ENCODE measurements around the gene VKORC1L1.
A peak's percentile ranks its signal among the peaks of the same experiment; 100 is the strongest.
"Not testable (repeated sequence)": the region's sequence is repeated elsewhere in the genome, so short reads cannot be mapped to it uniquely, and the experiment has no call there.

VKORC1L1 gene

GRCh38 chr7:65872776-65873581, at the start of gene VKORC1L1:
Gene VKORC1L1, plus strand, starts transcription at chr7:65873074. Its CDS starts 298 bp downstream, at chr7:65873372.
- DNase-seq, result peak; percentile 94

GRCh38 chr7:65827366-65827765, 45.5 kb upstream of the VKORC1L1 start:
- DNase-seq, result no peak

GRCh38 chr7:65832281-65832680, 40.6 kb upstream of the VKORC1L1 start:
- no peak for DNase-seq

GRCh38 chr7:65836684-65837083, 36.2 kb upstream of the VKORC1L1 start:
- DNase-seq, result not testable (repeated sequence)

GRCh38 chr7:65837541-65837956, 35.3 kb upstream of the VKORC1L1 start:
- not testable (repeated sequence) for DNase-seq

GRCh38 chr7:65839846-65840245, 33.0 kb upstream of the VKORC1L1 start:
- no peak for DNase-seq

- no peak for DNase-seq
Measured at GRCh38 chr7:65840446-65840845, 32.4 kb upstream of the VKORC1L1 start.

GRCh38 chr7:65843616-65844015, 29.3 kb upstream of the VKORC1L1 start:
- not testable (repeated sequence) for DNase-seq

GRCh38 chr7:65846008-65846570, 26.8 kb upstream of the VKORC1L1 start:
- DNase-seq, result no peak

GRCh38 chr7:65853426-65853825, 19.4 kb upstream of the VKORC1L1 start:
- not testable (repeated sequence) for DNase-seq

- not testable (repeated sequence) for DNase-seq
Measured at GRCh38 chr7:65853892-65854291, 19.0 kb upstream of the VKORC1L1 start.

GRCh38 chr7:65857321-65857894, 15.5 kb upstream of the VKORC1L1 start:
- DNase-seq, result not testable (repeated sequence)

- DNase-seq, result not testable (repeated sequence)
Measured at GRCh38 chr7:65858660-65859059, 14.2 kb upstream of the VKORC1L1 start.

- DNase-seq, result not testable (repeated sequence)
Measured at GRCh38 chr7:65866244-65866643, 6.6 kb upstream of the VKORC1L1 start.

- not testable (repeated sequence) for DNase-seq
Measured at GRCh38 chr7:65867681-65868080, 5.2 kb upstream of the VKORC1L1 start.

- DNase-seq, result not testable (repeated sequence)
Measured at GRCh38 chr7:65869312-65869711, 3.6 kb upstream of the VKORC1L1 start.

- peak; percentile 9 for DNase-seq
Measured at GRCh38 chr7:65871451-65871850, 1.4 kb upstream of the VKORC1L1 start.

- not testable (repeated sequence) for DNase-seq
Measured at GRCh38 chr7:65873582-65874193, 814 bp downstream of the VKORC1L1 start.

- DNase-seq, result not testable (repeated sequence)
Measured at GRCh38 chr7:65875715-65876114, 2.8 kb downstream of the VKORC1L1 start.

- DNase-seq, result not testable (repeated sequence)
Measured at GRCh38 chr7:65879292-65880153, 6.6 kb downstream of the VKORC1L1 start.

- not testable (repeated sequence) for DNase-seq
Measured at GRCh38 chr7:65880242-65880641, 7.4 kb downstream of the VKORC1L1 start.

GRCh38 chr7:65884983-65885382, 12.1 kb downstream of the VKORC1L1 start:
- DNase-seq, result not testable (repeated sequence)
